HepG2 (cell line): ENCODE data around the gene KAT2A. TPM values are rescaled to one million over a fixed set of nuclear protein-coding genes. Genes with fewer than 3 reads are reported as not detected.

Experiments used
- ATAC-seq: fragments of 200-7000 bp; cut with Tn5 transposase; 3 replicates; pipeline ENCODE4 v1.9.1; 2020; ENCODE audit warnings: mild to moderate bottlenecking, moderate library complexity
- BruUV-seq: library from RNA; stranded (reverse); fragments of 400-500 nt; replicated peaks from 2 replicates; lab custom pipeline; 2021; lab: Mats Ljungman, UMichigan
- CTCF ChIA-PET: fragments of 300-600 bp; formaldehyde crosslinking; extraction: SDS; loops from one replicate; lab custom pipeline; 2021; ENCODE audit warnings: low total read pairs, inconsistent platforms, low intra/inter-chr PET ratio; lab: Yijun Ruan, JAX
- POLR2A ChIA-PET: fragments of 350-600 bp; sonication (Branson Sonifier 250); formaldehyde crosslinking; loops from one replicate; lab custom pipeline; 2020; ENCODE audit warnings: antibody characterized with exemption, inconsistent platforms; lab: Yijun Ruan, JAX
- DNase-seq: peaks from one replicate; pipeline ENCODE4 v3.0.0-alpha.2; 2015; ENCODE audit warnings: low spot score
- FAIRE-seq: peaks from 3 replicates; lab custom pipeline; 2011; peaks lifted over from hg19 to GRCh38; lab: Jason Lieb, UNC
- H2AFZ ChIP-seq: one replicate; pipeline ENCODE4 v1.6.1; 2011; ENCODE audit warnings: low read length, inconsistent platforms
- H3K27ac ChIP-seq: fragments of 300-600 bp; 3 replicates; pipeline ENCODE4 v1.8.0; 2011; ENCODE audit warnings: mixed run types, mild to moderate bottlenecking, mixed read lengths, low read length, inconsistent platforms; ENCODE audit not compliant: insufficient read depth; ENCODE audit errors: extremely low read length
- H3K27me3 ChIP-seq, 2 experiments: fragments of 200-600 bp in 1 of 2; 2 replicates in 1 of 2; 3 replicates in 1 of 2; pipeline versions ENCODE4 v1.6.0 to v1.8.0; 2011; ENCODE audit warnings: low read length in 2 of 2, mild to moderate bottlenecking in 2 of 2, moderate library complexity in 2 of 2, inconsistent platforms in 1 of 2; ENCODE audit not compliant: insufficient read depth in 2 of 2, control insufficient read depth in 1 of 2
- H3K36me3 ChIP-seq, 2 experiments: fragments of 200-600 bp in 1 of 2; replicated peaks in 1 of 2; 2 replicates in 1 of 2; 3 replicates in 1 of 2; pipeline versions ENCODE4 v1.5.1 to v1.8.0; 2011; ENCODE audit warnings: low read length in 2 of 2, inconsistent platforms in 1 of 2; ENCODE audit not compliant: insufficient read depth in 2 of 2, control insufficient read depth in 1 of 2
- H3K4me1 ChIP-seq: 2 replicates; pipeline ENCODE4 v1.5.1; 2012; ENCODE audit warnings: low read length, inconsistent platforms; ENCODE audit not compliant: insufficient read depth
- H3K4me2 ChIP-seq: 2 replicates; pipeline ENCODE4 v1.6.0; 2011; ENCODE audit warnings: low read depth, low read length, inconsistent platforms
- H3K4me3 ChIP-seq, 3 experiments: fragments of 200-600 bp in 1 of 3; sonication (generic), shearing (Covaris generic) in 1 of 3; replicated peaks in 1 of 3; 2 replicates each; pipeline ENCODE4 v1.5.1; 2011 to 2016; ENCODE audit warnings: low read length in 3 of 3, inconsistent platforms in 2 of 3, low read depth in 2 of 3, mild to moderate bottlenecking in 2 of 3, control low read depth in 1 of 3, mixed read lengths in 1 of 3; ENCODE audit not compliant: insufficient read depth in 1 of 3
- H3K79me2 ChIP-seq: one replicate; pipeline ENCODE4 v1.6.1; 2011; ENCODE audit warnings: low read length, inconsistent platforms; ENCODE audit not compliant: insufficient read depth
- H3K9ac ChIP-seq: 2 replicates; pipeline ENCODE4 v1.6.0; 2011; ENCODE audit warnings: mild to moderate bottlenecking, low read depth, low read length, inconsistent platforms; ENCODE audit not compliant: insufficient read depth
- H3K9me3 ChIP-seq: 2 replicates; pipeline ENCODE4 v1.5.1; 2012; ENCODE audit warnings: mild to moderate bottlenecking, low read length
- H4K20me1 ChIP-seq: 2 replicates; pipeline ENCODE4 v1.6.0; 2011; ENCODE audit warnings: inconsistent platforms, mild to moderate bottlenecking, low read length, moderate library complexity; ENCODE audit not compliant: insufficient read depth
- AHR ChIP-seq: IDR thresholded peaks from 2 replicates; pipeline ENCODE4 v1.6.1; 2018; ENCODE audit warnings: missing genetic modification reagents, missing compliant biosample characterization
- ATAD3A ChIP-seq: sonication (generic); formaldehyde crosslinking; IDR thresholded peaks from 2 replicates; pipeline ENCODE4 v1.4.0; 2020; ENCODE audit warnings: missing genetic modification reagents
- MAFG ChIP-seq: sonication (generic); formaldehyde crosslinking; IDR thresholded peaks from 2 replicates; pipeline ENCODE4 v1.5.1; 2020; ENCODE audit warnings: mild to moderate bottlenecking, missing genetic modification reagents
- MZF1 ChIP-seq: sonication (generic); formaldehyde crosslinking; IDR thresholded peaks from 2 replicates; pipeline ENCODE4 v1.8.1; 2023; ENCODE audit warnings: mild to moderate bottlenecking, missing genetic modification reagents, borderline replicate concordance
- NKX3-1 ChIP-seq: sonication (generic); formaldehyde crosslinking; IDR thresholded peaks from 2 replicates; pipeline ENCODE4 v1.5.0; 2020; ENCODE audit warnings: missing genetic modification reagents
- PCBP2 ChIP-seq: fragments of 200-400 bp; formaldehyde crosslinking; optimal IDR thresholded peaks from 2 replicates; pipeline ENCODE3; 2018; ENCODE audit warnings: low read length, low read depth; ENCODE audit not compliant: poor library complexity, severe bottlenecking
- RARA ChIP-seq: IDR thresholded peaks from 2 replicates; pipeline ENCODE4 v1.6.1; 2016; ENCODE audit warnings: missing genetic modification reagents, missing compliant biosample characterization
- RBM39 ChIP-seq: fragments of 200-400 bp; formaldehyde crosslinking; IDR thresholded peaks from one replicate; pipeline ENCODE4 v1.6.1; 2018; ENCODE audit warnings: antibody characterized with exemption, mild to moderate bottlenecking, low read depth, low read length; ENCODE audit not compliant: poor library complexity, severe bottlenecking
- STAG1 ChIP-seq: sonication (generic); formaldehyde crosslinking; IDR thresholded peaks from 2 replicates; pipeline ENCODE4 v1.4.0; 2020; ENCODE audit warnings: missing genetic modification reagents
- ZNF350 ChIP-seq: sonication (generic); formaldehyde crosslinking; IDR thresholded peaks from 2 replicates; pipeline ENCODE4 v1.4.0; 2020; ENCODE audit warnings: mild to moderate bottlenecking, low read depth, missing genetic modification reagents, borderline replicate concordance
- ZNF556 ChIP-seq: sonication (generic); formaldehyde crosslinking; IDR thresholded peaks from 2 replicates; pipeline ENCODE4 v1.4.0; 2020; ENCODE audit warnings: mild to moderate bottlenecking, missing genetic modification reagents, borderline replicate concordance
- ZNF850 ChIP-seq: sonication (generic); formaldehyde crosslinking; conservative IDR thresholded peaks from 2 replicates; pipeline ENCODE4 v1.9.0; 2021; ENCODE audit warnings: mild to moderate bottlenecking, missing genetic modification reagents
- WGBS: methylation state at CpG from one replicate; pipeline ENCODE4 v1.1.6; 2017; ENCODE audit warnings: low lambda C conversion rate; 5-methylcytosine and 5-hydroxymethylcytosine counted together
- in situ Hi-C: cut with HindIII; loops from 2 replicates; pipeline ENCODE4 v1.10.0; 2017; ENCODE audit warnings: low pct_unique_long_range_greater_than_20kb; ENCODE audit not compliant: extremely low pct_ligation_motif_present
- intact Hi-C: fragments of 100-400 bp; cut with micrococcal nuclease; formaldehyde crosslinking; loops from one replicate; pipeline ENCODE4 v1.10.0; 2022; ENCODE audit not compliant: unreplicated experiment
- polyA plus RNA-seq, 8 experiments: library from polyadenylated mRNA; depleted of rRNA in 3 of 8; stranded (reverse) in 7 of 8; unstranded in 1 of 8; fragments of >200 nt; fragmentation: Illumina TruSeq in 4 of 8; extraction: Trizol in 4 of 8; gene quantifications; 2 replicates each; pipeline versions ENCODE4 v1.2.1 to v1.2.3, GENCODE V29; 2011 to 2016; ENCODE audit warnings: low read depth in 4 of 8, missing spikeins in 1 of 8, mixed read lengths in 1 of 8; ENCODE audit not compliant: insufficient read depth in 1 of 8
- total RNA-seq, 5 experiments: library from RNA; depleted of rRNA; stranded (reverse); fragments of >200 nt; fragmentation: Illumina TruSeq; extraction: Trizol; gene quantifications; 2 replicates each; pipeline ENCODE4 v1.2.3, GENCODE V29; 2016; ENCODE audit warnings: low read depth in 1 of 5
- TF ChIP-seq, protein P1 (sequence below): sonication (generic); formaldehyde crosslinking; IDR thresholded peaks from 2 replicates; pipeline ENCODE4 v1.5.0; 2020; ENCODE audit warnings: mild to moderate bottlenecking, missing genetic modification reagents, moderate library complexity

Gene KAT2A
- total and polyA plus RNA-seq, 2 of the 13 experiments (the other 11 are each of a cell fraction or from before 2014, with no cell fraction given): 29.1 to 90.4 TPM

GRCh38 chr17:42124256-42124655 lies 3.1 kb upstream of the KAT2A start:
- DNase-seq (no peak), FAIRE-seq (no peak), ATAC-seq (no peak)
- Histone ChIP-seq H3K9ac (no peak overlapping the region), H3K36me3 (peaks cover 22 to 42% of the 10 kb centered on the region in 2 experiments), H4K20me1 (no peaks in the 10 kb centered on the region), H3K27ac (no peak overlapping the region), H3K4me3 (no peak overlapping the region), H3K27me3 (no peaks in the 10 kb centered on the region), H3K4me2 (no peak overlapping the region), H3K79me2 (no peaks in the 10 kb centered on the region), H2AFZ (no peak overlapping the region), H3K4me1 (peaks cover 20% of the 10 kb centered on the region), H3K9me3 (no peaks in the 10 kb centered on the region)
- in situ Hi-C loops: no loop called here
- CTCF ChIA-PET: no interaction called here
- POLR2A ChIA-PET: interaction anchor here (1.0 kb wide), 1 partner anchor 10 kb away, joined by 3 read pairs; no protein-coding TSS in a partner anchor
- TF ChIP-seq NKX3-1 (CRISPR knock-in tag): no peak
- TF ChIP-seq STAG1 (CRISPR knock-in tag): 0 out of 2 replicates have a peak, but pooled peaks have one; percentile 14
- TF ChIP-seq, protein P1, sequence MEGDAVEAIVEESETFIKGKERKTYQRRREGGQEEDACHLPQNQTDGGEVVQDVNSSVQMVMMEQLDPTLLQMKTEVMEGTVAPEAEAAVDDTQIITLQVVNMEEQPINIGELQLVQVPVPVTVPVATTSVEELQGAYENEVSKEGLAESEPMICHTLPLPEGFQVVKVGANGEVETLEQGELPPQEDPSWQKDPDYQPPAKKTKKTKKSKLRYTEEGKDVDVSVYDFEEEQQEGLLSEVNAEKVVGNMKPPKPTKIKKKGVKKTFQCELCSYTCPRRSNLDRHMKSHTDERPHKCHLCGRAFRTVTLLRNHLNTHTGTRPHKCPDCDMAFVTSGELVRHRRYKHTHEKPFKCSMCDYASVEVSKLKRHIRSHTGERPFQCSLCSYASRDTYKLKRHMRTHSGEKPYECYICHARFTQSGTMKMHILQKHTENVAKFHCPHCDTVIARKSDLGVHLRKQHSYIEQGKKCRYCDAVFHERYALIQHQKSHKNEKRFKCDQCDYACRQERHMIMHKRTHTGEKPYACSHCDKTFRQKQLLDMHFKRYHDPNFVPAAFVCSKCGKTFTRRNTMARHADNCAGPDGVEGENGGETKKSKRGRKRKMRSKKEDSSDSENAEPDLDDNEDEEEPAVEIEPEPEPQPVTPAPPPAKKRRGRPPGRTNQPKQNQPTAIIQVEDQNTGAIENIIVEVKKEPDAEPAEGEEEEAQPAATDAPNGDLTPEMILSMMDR (CRISPR knock-in tag): peak; percentile 38; the same call in 1 of the 2 replicates
- BruUV-seq: no TSS peak
- intact Hi-C loops: loop anchor here (5.0 kb wide), 1 partner anchor 33 kb away; no protein-coding TSS in a partner anchor
- 95% methylated on average over 3 of the region's 3 CpGs for WGBS

DNA sequence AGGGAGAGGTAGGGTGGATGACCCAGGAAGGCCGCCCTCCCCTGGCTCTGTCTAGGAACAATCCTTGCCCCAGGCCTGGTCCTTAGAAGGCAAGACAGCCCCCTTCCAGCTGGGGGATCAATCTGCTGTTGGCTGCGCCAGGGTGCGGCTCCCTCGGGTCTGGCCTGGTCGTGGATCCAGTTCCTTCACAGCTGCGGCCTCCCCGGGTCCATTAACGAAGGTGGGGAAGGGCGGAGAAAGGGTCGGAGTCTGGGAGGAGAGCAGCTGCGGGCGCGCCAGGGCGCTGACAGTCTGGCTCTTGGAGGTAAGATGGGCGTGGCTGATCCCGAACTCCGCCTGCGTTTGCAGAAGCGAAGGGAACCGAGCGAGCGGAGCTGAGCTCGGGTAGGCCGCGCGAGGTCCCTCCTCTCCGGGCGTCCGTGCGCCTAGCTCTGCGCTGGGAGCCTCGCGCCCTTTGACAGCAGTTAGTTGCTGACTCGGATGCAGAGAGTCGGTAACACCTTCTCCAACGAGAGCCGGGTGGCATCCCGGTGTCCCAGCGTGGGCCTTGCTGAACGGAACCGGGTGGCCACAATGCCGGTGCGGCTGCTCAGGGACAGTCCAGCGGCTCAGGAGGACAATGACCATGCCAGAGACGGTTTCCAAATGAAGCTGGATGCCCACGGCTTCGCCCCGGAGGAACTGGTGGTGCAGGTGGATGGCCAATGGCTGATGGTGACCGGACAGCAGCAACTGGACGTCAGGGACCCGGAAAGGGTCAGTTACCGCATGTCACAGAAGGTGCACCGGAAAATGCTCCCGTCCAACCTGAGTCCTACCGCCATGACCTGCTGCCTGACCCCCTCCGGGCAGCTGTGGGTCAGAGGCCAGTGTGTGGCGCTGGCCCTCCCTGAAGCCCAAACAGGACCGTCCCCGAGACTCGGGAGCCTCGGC lies 1.5 kb upstream of the KAT2A start, which contains the start of gene HSPB9:
TSS of gene HSPB9 (plus strand) at position 434 of the 933 bp plus-strand sequence. CDS start at position 481, 47 bp downstream.
- Histone ChIP-seq H3K27ac (peak within 1 kb of the TSS; percentile 68), H3K4me1 (peaks cover 26% of the 10 kb centered on the region), H3K9me3 (no peaks in the 10 kb centered on the region), H3K9ac (peak within 1 kb of the TSS; percentile 57; the same call in 1 of the 2 replicates), H2AFZ (no peak within 1 kb of the TSS), H3K4me2 (peak within 1 kb of the TSS; percentile 79), H3K27me3 (no peaks in the 10 kb centered on the region), H3K4me3 (peak within 1 kb of the TSS in 1 of 3 experiments; percentile 76; a peak in 1 of 6 replicates), H4K20me1 (no peaks in the 10 kb centered on the region), H3K79me2 (no peaks in the 10 kb centered on the region), H3K36me3 (peaks cover 8 to 37% of the 10 kb centered on the region in 2 experiments; a peak in 4 of 5 replicates)
- ChIA-PET CTCF (no interaction called here), POLR2A (no interaction called here)
- no peak for DNase-seq
- ATAC-seq: no peak
- BruUV-seq: no TSS peak
- 97% methylated on average over 53 of the region's 61 CpGs for WGBS
- in situ Hi-C loops: no loop called here
- no peak for FAIRE-seq
- intact Hi-C loops: loop anchor here (5.0 kb wide), 1 partner anchor 35 kb away; no protein-coding TSS in a partner anchor
- no peak for TF ChIP-seq ZNF556
- no peak for TF ChIP-seq AHR
- TF ChIP-seq PCBP2: no peak
- TF ChIP-seq ATAD3A (CRISPR knock-in tag): no peak
- no peak for TF ChIP-seq MZF1 (CRISPR knock-in tag)
- peak; percentile 15 for TF ChIP-seq RBM39
- TF ChIP-seq RARA (CRISPR knock-in tag): no peak
- no peak for TF ChIP-seq MAFG (CRISPR knock-in tag)
- no peak for TF ChIP-seq ZNF850 (CRISPR knock-in tag)
- no peak for TF ChIP-seq ZNF350
